Upper lobe of right lung (tissue), 1 donor: Measurements from ENCODE around the gene ALG2. TPM values are rescaled to one million over a fixed set of nuclear protein-coding genes. Genes with fewer than 3 reads are reported as not detected.
A peak's percentile ranks its signal among the peaks of the same experiment; 100 is the strongest.
"Not testable (repeated sequence)": the region's sequence is repeated elsewhere in the genome, so short reads cannot be mapped to it uniquely, and the experiment has no call there.

Experiments used
- ATAC-seq: fragments of 200-7000 bp; cut with Tn5 transposase; one replicate; pipeline ENCODE4 v1.9.1; 2020; ENCODE audit warnings: mild to moderate bottlenecking, moderate library complexity
- DNase-seq: peaks from one replicate; pipeline ENCODE4 v3.0.0-alpha.2; 2020
- H3K27ac ChIP-seq: fragments of 200-600 bp; one replicate; pipeline ENCODE4 v1.8.0; 2022
- H3K27me3 ChIP-seq: fragments of 200-600 bp; one replicate; pipeline ENCODE4 v1.8.0; 2022; ENCODE audit warnings: mild to moderate bottlenecking
- H3K36me3 ChIP-seq: fragments of 200-600 bp; one replicate; pipeline ENCODE4 v1.8.0; 2022
- H3K4me1 ChIP-seq: fragments of 200-600 bp; one replicate; pipeline ENCODE4 v1.8.0; 2022
- H3K4me3 ChIP-seq: fragments of 200-600 bp; one replicate; pipeline ENCODE4 v1.8.0; 2022; ENCODE audit warnings: mild to moderate bottlenecking
- H3K9me3 ChIP-seq: fragments of 200-600 bp; one replicate; pipeline ENCODE4 v1.8.0; 2022
- CTCF ChIP-seq: fragments of 200-600 bp; IDR thresholded peaks from one replicate; pipeline ENCODE4 v1.8.0; 2022; ENCODE audit warnings: antibody characterized with exemption
- intact Hi-C: fragments of 100-400 bp; cut with DNase I; formaldehyde crosslinking; loops from one replicate; pipeline ENCODE4 v1.11.0; 2022
- total RNA-seq: library from RNA; stranded (reverse); fragmentation: NEBNext Ultra II Directional; extraction: Animal tissue kit (Norgen Biotek cat#: 25700); gene quantifications from one replicate; pipeline ENCODE4 v1.2.1, GENCODE V29; 2021
- donor health status: DM: no; HTN: yes; CAD: no; lungs with severe emphysema.

The ALG2 gene
- total RNA-seq, 1 donor from 2014 or later = 39.2 TPM

DNA sequence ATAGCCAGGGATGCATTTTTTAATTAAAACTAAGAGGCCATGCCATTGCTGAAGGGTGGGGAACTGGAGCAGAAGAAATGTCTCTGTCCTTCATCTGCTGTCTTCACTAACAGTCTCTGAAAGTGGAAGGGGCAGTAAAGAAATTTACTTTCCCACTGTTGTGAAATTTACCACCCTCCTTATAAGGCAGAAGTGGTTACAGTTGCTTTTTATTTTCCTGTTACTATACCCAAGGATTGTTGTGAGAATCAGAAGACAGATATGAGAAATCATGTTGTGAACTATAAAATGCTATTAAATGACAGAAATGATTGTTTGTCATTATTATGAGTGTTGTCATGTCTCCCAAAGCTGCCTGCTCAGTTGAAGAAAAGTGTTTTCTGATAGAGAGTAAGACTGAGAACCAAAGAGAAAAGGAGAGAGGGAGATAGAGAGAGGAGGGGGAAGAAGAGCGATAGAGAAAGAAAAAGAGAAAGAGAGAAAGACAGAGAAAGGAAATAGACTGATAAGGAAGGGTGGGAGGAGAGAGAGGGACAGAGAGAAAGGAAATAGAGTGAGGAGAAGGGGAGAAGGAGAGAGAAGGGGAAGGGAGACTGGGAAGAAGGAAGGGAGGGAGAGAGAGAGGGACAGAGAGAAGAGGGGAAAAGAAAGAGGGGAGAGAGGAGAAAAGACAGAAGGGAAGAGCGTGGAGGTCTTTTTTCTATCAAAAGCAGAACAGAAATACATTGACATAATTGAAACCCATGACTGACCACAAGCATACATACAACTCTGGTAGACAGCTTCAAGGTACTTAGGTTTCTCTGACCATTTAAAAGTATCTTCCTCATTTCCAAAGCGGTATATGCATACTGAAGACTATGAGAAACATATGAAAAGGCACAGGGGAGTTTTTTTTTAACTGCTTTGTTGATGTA lies 22.9 kb upstream of the ALG2 start:
- Histone ChIP-seq H3K9me3 (no peaks in the 10 kb centered on the region), H3K4me1 (no peaks in the 10 kb centered on the region), H3K27ac (no peak overlapping the region), H3K27me3 (no peaks in the 10 kb centered on the region), H3K4me3 (no peak overlapping the region), H3K36me3 (peaks cover under 1% of the 10 kb centered on the region)
- intact Hi-C loops = no loop called here
- DNase-seq = no peak
- ATAC-seq = peak; percentile 46
- no peak for TF ChIP-seq CTCF

DNA sequence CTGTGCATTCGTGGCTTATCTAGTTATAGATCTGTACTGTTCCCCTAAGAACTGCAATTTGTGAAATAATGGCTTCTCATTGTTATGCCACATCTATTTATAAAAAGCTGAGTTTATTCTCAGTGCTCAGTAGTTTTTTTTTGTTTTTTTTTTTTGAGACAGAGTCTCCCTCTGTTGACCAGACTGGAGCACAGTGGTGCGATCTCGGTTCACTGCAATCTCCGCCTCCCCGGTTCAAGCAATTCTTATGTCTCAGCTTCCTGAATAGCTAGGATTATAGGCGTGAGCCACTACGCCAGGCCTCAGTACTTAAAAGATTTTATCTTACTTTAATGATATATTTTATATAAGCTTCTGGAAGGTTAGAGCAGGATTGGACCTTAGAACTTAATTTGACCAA lies 19.4 kb upstream of the ALG2 start:
- TF ChIP-seq CTCF = no peak
- H3K4me3 ChIP-seq = no peak overlapping the region
- DNase-seq (no peak), ATAC-seq (no peak)
- intact Hi-C loops = no loop called here
- H3K36me3 ChIP-seq = peaks cover 17% of the 10 kb centered on the region
- H3K27ac ChIP-seq = no peak overlapping the region
- H3K4me1 ChIP-seq = no peaks in the 10 kb centered on the region
- no peaks in the 10 kb centered on the region for H3K27me3 ChIP-seq
- H3K9me3 ChIP-seq = no peaks in the 10 kb centered on the region

- TF ChIP-seq CTCF = no peak
- ATAC-seq (no peak), DNase-seq (no peak)
- H3K9me3 ChIP-seq = no peaks in the 10 kb centered on the region
- no peaks in the 10 kb centered on the region for H3K4me1 ChIP-seq
- no peak overlapping the region for H3K27ac ChIP-seq
- no peaks in the 10 kb centered on the region for H3K27me3 ChIP-seq
- peaks cover 17% of the 10 kb centered on the region for H3K36me3 ChIP-seq
- intact Hi-C loops = no loop called here
- no peak overlapping the region for H3K4me3 ChIP-seq
These were observed 17.8 kb upstream of the ALG2 start for GRCh38 chr9:99239341-99240060.

DNA sequence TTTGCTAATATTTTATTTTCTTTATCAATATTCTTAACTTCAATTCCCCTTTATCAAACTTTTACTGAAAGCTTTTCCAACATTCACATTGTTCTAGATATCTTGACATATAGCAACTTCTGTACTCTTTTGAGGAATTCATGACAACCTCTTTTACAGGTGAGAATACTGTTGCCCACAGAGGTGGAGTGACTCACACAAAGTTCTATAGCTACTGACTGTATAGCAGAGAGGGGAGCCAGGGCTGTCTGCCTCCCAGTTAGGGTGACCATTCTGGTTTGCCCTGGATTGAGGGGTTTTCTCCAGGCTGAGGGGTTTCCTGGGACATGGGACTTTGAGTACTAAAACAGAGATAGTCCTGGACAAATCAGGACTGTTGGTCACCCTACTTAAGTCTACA lies 16.6 kb upstream of the ALG2 start:
- DNase-seq = no peak
- Histone ChIP-seq H3K27ac (no peak overlapping the region), H3K9me3 (no peaks in the 10 kb centered on the region), H3K4me3 (no peak overlapping the region), H3K27me3 (no peaks in the 10 kb centered on the region), H3K36me3 (peaks cover 21% of the 10 kb centered on the region), H3K4me1 (no peaks in the 10 kb centered on the region)
- no peak for TF ChIP-seq CTCF
- ATAC-seq = no peak
- intact Hi-C loops = no loop called here

DNA sequence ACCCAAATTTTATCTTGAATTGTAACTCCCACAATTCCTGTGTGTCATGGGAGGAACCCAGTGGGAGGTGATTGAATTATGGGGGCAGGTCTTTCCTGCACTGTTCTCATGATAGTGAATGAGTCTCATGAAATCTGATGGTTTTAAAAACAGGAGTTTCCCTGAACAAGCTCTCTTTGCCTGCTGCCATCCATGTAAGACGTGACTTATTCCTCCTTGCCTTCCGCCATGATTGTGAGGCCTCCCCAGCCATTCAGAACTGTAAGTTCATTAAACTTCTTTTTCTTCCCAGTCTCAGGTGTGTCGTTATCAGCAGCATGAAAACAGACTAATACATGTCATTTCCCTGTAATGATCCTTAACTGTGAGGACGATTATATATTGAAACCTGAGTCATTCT lies 16.1 kb upstream of the ALG2 start:
- ATAC-seq, intact Hi-C loops, H3K4me1 ChIP-seq, DNase-seq, H3K27ac ChIP-seq, H3K4me3 ChIP-seq, H3K27me3 ChIP-seq, H3K9me3 ChIP-seq: not testable (repeated sequence)
- H3K36me3 ChIP-seq = peaks cover 26% of the 10 kb centered on the region

DNA sequence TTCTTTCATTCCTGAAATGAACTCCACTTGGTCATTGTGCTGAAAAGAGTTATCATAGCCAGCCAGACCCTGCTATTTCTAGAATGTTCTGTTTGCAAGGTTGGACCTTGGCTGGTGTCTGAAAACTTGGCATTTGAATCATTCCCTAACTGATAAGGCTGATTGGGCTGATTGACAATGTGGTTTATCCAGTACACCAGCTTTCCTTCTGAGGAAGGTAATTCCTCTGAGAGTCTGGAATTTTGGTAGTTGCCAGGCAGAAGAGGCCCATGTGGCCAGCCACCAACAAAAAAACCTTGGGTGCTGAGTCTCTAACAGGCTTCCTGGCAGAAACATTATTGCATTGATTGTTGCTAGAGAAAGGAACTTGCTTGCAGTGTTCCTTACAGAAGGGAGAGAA lies 15.6 kb upstream of the ALG2 start:
- no peak overlapping the region for H3K27ac ChIP-seq
- H3K4me1 ChIP-seq = no peaks in the 10 kb centered on the region
- no peaks in the 10 kb centered on the region for H3K9me3 ChIP-seq
- H3K27me3 ChIP-seq = no peaks in the 10 kb centered on the region
- H3K4me3 ChIP-seq = no peak overlapping the region
- intact Hi-C loops = no loop called here
- H3K36me3 ChIP-seq = peaks cover 31% of the 10 kb centered on the region
- DNase-seq (no peak), ATAC-seq (no peak)
- TF ChIP-seq CTCF = no peak
